CD4-positive, alpha-beta T cell treated with Interleukin-21 for 1 hour (primary cell): ENCODE measurements around the gene CERT1.
"Not testable (repeated sequence)": the region's sequence is repeated elsewhere in the genome, so short reads cannot be mapped to it uniquely, and the experiment has no call there.

ENCODE experiments used
- DNase-seq: peaks from one replicate; pipeline ENCODE4 v3.0.0-alpha.2; 2020

Gene CERT1

GRCh38 chr5:75522025-75522424 is 10.6 kb upstream of the CERT1 start:
- DNase-seq: no peak

- no peak for DNase-seq
Observed at GRCh38 chr5:75521195-75521594, 9.8 kb upstream of the CERT1 start.

- no peak for DNase-seq
Observed at GRCh38 chr5:75519761-75520160, 8.3 kb upstream of the CERT1 start.

- DNase-seq: no peak
Observed at GRCh38 chr5:75514323-75514722, 2.9 kb upstream of the CERT1 start.

- DNase-seq: no peak
Observed at GRCh38 chr5:75513841-75514240, 2.4 kb upstream of the CERT1 start.

GRCh38 chr5:75512383-75513074 is 1.1 kb upstream of the CERT1 start:
- DNase-seq: peak; percentile 2

GRCh38 chr5:75510836-75511434 is 494 bp downstream of the CERT1 start:
- peak; percentile 57 for DNase-seq

GRCh38 chr5:75510417-75510835 is 1.0 kb downstream of the CERT1 start:
- DNase-seq: peak; percentile 1

GRCh38 chr5:75509956-75510355 is 1.5 kb downstream of the CERT1 start:
- DNase-seq: no peak

- no peak for DNase-seq
Observed at GRCh38 chr5:75509546-75509945, 1.9 kb downstream of the CERT1 start.

GRCh38 chr5:75507841-75508240 is 3.6 kb downstream of the CERT1 start:
- no peak for DNase-seq

- not testable (repeated sequence) for DNase-seq
Observed at GRCh38 chr5:75505112-75505511, 6.3 kb downstream of the CERT1 start.

- not testable (repeated sequence) for DNase-seq
Observed at GRCh38 chr5:75498875-75499274, 12.6 kb downstream of the CERT1 start.

- DNase-seq: no peak
Observed at GRCh38 chr5:75498208-75498777, 13.1 kb downstream of the CERT1 start.

GRCh38 chr5:75496026-75496425 is 15.4 kb downstream of the CERT1 start:
- no peak for DNase-seq

GRCh38 chr5:75491621-75492020 is 19.8 kb downstream of the CERT1 start:
- DNase-seq: no peak

- not testable (repeated sequence) for DNase-seq
Observed at GRCh38 chr5:75489847-75490246, 21.6 kb downstream of the CERT1 start.

GRCh38 chr5:75484605-75485004 is 26.8 kb downstream of the CERT1 start:
- no peak for DNase-seq

- DNase-seq: no peak
Observed at GRCh38 chr5:75482482-75482881, 28.9 kb downstream of the CERT1 start.

- DNase-seq: no peak
Observed at GRCh38 chr5:75481024-75481423, 30.4 kb downstream of the CERT1 start.

- DNase-seq: no peak
Observed at GRCh38 chr5:75475364-75475763, 36.1 kb downstream of the CERT1 start.

- no peak for DNase-seq
Observed at GRCh38 chr5:75473463-75473862, 38.0 kb downstream of the CERT1 start.

GRCh38 chr5:75472973-75473372 is 38.5 kb downstream of the CERT1 start:
- no peak for DNase-seq

GRCh38 chr5:75471193-75471592 is 40.2 kb downstream of the CERT1 start:
- DNase-seq: no peak

- DNase-seq: no peak
Observed at GRCh38 chr5:75469017-75469416, 42.4 kb downstream of the CERT1 start.
